ENCODE measurements around the gene CBLB. TPM values are rescaled to one million over a fixed set of nuclear protein-coding genes. Genes with fewer than 3 reads are reported as not detected.
A peak's percentile ranks its signal among the peaks of the same experiment; 100 is the strongest.

The CBLB gene
- polyA plus RNA-seq, 1 experiment = 19.3 TPM

DNA sequence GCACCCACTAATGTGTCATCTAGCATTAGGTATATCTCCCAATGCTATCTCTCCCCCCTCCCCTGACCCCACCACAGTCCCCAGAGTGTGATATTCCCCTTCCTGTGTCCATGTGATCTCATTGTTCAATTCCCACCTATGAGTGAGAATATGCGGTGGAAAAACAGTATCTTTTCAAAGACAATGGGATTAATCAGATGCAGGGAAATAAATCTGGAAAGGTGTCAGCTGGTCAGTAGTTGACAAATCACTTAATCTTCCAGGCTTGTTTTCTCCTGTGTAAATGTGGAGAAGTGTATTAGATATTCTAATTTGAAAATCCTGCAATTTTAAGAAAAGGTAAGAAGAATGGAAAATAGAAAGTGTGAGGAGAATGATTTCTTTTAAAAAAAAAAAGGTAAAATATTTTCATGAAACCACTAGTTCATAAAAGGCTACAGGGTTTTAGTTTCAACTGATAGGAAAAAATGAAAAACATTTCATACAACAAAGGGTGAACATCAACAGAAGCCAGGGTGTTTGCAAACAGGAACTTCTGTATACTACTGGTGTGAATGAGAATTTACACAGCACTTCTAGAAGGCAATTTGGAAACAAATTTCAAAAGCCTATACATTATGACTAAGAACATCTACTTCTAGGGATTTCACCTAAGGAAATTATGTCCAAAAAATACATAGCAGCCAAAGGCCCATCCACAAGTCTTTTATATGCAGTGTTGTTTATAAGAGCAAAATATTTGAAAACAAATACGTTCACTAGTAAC lies 113.5 kb downstream of the CBLB start:
- Histone ChIP-seq H3K27me3 (ENCODE audit: control insufficient read depth, insufficient read depth, low read length) (no peaks in the 10 kb centered on the region), H3K36me3 (ENCODE audit: control insufficient read depth, insufficient read depth, low read length) (peaks cover 10% of the 10 kb centered on the region), H3K4me3 (ENCODE audit: low read depth, low read length) (no peak overlapping the region)
- POLR2A ChIA-PET = no interaction called here
- CTCF ChIA-PET = no interaction called here
- TF ChIP-seq, protein P1, sequence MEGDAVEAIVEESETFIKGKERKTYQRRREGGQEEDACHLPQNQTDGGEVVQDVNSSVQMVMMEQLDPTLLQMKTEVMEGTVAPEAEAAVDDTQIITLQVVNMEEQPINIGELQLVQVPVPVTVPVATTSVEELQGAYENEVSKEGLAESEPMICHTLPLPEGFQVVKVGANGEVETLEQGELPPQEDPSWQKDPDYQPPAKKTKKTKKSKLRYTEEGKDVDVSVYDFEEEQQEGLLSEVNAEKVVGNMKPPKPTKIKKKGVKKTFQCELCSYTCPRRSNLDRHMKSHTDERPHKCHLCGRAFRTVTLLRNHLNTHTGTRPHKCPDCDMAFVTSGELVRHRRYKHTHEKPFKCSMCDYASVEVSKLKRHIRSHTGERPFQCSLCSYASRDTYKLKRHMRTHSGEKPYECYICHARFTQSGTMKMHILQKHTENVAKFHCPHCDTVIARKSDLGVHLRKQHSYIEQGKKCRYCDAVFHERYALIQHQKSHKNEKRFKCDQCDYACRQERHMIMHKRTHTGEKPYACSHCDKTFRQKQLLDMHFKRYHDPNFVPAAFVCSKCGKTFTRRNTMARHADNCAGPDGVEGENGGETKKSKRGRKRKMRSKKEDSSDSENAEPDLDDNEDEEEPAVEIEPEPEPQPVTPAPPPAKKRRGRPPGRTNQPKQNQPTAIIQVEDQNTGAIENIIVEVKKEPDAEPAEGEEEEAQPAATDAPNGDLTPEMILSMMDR (IDR thresholded peaks at IDR 0.05; ENCODE audit: insufficient read depth, low read depth, low read length) = no peak
- no peak for DNase-seq (ENCODE audit: low read depth)

DNA sequence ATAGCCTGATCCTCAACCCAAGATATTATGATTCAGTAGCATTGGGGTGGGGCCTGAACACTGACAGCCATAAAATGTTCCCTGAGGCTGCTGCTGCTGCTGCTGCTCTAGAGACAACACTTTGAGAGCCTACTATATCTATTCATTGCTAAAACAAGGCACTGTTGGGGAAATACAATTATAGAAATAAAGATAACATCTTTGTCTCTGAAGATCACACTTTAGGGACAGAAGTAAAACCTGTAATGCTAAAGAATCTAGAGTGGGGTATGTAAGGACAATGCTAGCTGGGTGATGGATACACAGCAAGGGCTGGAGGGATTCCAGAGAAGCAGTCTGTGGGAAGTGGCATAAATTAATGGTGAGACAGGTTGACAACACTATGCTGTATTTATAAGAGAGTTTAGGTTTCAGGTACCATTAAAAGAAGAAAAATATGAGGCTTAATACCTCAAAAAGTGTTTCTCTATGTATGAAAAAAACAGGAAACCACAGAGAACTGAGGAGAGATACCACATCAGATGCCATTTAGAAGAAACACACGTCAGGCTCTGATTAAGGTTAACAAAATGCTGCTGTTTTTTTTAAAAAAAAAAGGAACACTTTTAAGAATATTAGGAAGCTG lies 115.9 kb downstream of the CBLB start:
- POLR2A ChIA-PET = no interaction called here
- no peaks in the 10 kb centered on the region for H3K36me3 ChIP-seq (ENCODE audit: control insufficient read depth, insufficient read depth, low read length)
- CTCF ChIA-PET = interaction anchor here (0.6 to 0.7 kb wide), 2 partner anchors 13 to 1980 kb away, joined by 3 read pairs; no protein-coding TSS in a partner anchor
- TF ChIP-seq, protein P1 (IDR thresholded peaks at IDR 0.05; ENCODE audit: insufficient read depth, low read depth, low read length) = no peak
- H3K4me3 ChIP-seq (ENCODE audit: low read depth, low read length) = no peak overlapping the region
- no peaks in the 10 kb centered on the region for H3K27me3 ChIP-seq (ENCODE audit: control insufficient read depth, insufficient read depth, low read length)
- peak; percentile 5 for DNase-seq (ENCODE audit: low read depth)

DNA sequence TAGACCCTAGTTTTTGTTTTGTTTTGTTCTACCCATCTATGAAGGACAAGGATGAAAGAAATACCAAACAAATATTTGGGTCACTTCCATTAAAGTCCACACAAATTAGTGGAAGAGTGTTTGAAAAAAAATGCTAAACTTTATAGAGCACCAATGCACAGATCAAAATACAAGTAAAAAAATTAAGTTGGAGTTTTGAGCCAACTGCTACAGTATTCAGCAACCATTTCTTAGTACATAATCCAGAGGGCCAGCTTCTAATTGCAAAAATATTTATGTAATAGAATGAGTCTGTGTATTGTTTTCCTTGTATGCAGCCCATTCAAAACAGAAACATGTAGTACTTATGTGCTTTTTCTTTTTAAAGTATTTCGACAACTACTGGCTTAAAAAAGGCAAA lies 121.1 kb downstream of the CBLB start:
- Histone ChIP-seq H3K4me3 (ENCODE audit: low read depth, low read length) (no peak overlapping the region), H3K36me3 (ENCODE audit: control insufficient read depth, insufficient read depth, low read length) (no peaks in the 10 kb centered on the region), H3K27me3 (ENCODE audit: control insufficient read depth, insufficient read depth, low read length) (no peaks in the 10 kb centered on the region)
- DNase-seq (ENCODE audit: low read depth) = no peak
- POLR2A ChIA-PET = no interaction called here
- CTCF ChIA-PET = no interaction called here
- TF ChIP-seq, protein P1 (IDR thresholded peaks at IDR 0.05; ENCODE audit: insufficient read depth, low read depth, low read length) = no peak

DNA sequence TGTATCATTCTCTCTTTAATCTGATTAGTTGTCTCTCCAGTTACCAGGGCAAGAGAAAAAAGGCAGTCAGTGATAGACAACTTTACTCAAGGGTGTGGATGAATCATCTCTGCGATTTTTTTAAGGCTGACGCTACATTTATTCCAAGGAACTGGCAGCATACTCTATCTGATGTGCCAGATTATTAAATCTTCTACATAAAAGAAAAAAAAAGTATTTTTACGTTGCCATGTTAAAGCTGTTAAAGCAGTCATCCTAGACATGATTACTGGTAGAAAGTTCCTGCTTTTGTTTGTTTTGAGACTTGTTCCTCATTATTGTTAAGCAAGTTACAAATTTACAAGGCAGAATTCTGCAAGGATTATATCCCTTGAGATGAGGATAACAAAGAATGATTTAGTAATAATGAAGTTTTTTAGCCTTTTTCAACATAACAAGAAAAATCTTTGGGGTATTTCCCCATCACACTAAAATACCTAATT lies 121.7 kb downstream of the CBLB start:
- CTCF ChIA-PET = no interaction called here
- DNase-seq (ENCODE audit: low read depth) = peak; percentile 28
- POLR2A ChIA-PET = no interaction called here

More for the DNA sequence above, 121.7 kb downstream of the CBLB start:
- no peak overlapping the region for H3K4me3 ChIP-seq (ENCODE audit: low read depth, low read length)
- TF ChIP-seq, protein P1 (IDR thresholded peaks at IDR 0.05; ENCODE audit: insufficient read depth, low read depth, low read length) = no peak
- no peaks in the 10 kb centered on the region for H3K27me3 ChIP-seq (ENCODE audit: control insufficient read depth, insufficient read depth, low read length)
- H3K36me3 ChIP-seq (ENCODE audit: control insufficient read depth, insufficient read depth, low read length) = no peaks in the 10 kb centered on the region
